NCI-H2196 (cell line): ENCODE results near the gene FGF11.

Experiments used
- DNase-seq: peaks from one replicate; lab custom pipeline; 2025; ENCODE audit not compliant: unreplicated experiment; lab: John Stamatoyannopoulos, UW

FGF11 gene

DNA sequence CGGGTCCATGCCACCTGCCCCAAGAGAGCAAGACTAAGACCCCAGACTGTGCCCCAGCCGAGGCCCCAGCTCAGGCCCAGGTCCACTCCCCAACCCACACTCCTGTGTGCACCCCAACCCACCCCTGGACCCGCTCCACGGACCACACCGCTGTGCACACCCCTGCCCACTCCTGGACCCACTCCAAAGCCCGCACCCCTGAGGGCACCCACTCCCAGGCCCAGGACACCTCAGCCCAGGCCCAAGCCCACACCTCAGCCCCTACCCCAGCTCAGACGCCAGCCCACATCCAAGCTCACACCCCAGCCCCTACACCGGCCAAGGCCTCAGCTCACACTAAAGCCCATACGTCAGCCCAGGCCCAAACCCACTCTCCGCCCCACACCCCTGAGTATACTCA lies 9.6 kb upstream of the FGF11 start:
- no peak for DNase-seq

DNA sequence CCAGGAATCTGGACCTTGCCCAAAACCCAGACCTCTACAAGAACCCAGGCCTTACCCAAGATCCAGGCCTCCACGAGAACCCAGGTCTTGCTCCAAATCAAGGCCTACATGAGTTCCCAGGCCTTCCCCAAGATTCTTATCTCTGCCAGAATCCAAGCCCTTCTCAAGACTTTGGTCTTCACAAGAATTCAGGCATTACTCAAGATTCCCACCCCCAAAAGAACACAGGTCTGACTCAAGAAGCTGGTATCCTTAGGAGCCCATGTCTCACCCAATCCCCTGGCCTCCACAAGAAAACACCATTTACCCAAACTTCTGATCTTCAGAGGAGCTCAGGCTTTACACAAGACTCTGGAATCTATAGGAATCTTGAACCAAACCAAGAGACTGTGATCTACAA lies 8.1 kb upstream of the FGF11 start:
- no peak for DNase-seq

- no peak for DNase-seq
Measured at GRCh38 chr17:7432296-7432695, 7.0 kb upstream of the FGF11 start.

DNA sequence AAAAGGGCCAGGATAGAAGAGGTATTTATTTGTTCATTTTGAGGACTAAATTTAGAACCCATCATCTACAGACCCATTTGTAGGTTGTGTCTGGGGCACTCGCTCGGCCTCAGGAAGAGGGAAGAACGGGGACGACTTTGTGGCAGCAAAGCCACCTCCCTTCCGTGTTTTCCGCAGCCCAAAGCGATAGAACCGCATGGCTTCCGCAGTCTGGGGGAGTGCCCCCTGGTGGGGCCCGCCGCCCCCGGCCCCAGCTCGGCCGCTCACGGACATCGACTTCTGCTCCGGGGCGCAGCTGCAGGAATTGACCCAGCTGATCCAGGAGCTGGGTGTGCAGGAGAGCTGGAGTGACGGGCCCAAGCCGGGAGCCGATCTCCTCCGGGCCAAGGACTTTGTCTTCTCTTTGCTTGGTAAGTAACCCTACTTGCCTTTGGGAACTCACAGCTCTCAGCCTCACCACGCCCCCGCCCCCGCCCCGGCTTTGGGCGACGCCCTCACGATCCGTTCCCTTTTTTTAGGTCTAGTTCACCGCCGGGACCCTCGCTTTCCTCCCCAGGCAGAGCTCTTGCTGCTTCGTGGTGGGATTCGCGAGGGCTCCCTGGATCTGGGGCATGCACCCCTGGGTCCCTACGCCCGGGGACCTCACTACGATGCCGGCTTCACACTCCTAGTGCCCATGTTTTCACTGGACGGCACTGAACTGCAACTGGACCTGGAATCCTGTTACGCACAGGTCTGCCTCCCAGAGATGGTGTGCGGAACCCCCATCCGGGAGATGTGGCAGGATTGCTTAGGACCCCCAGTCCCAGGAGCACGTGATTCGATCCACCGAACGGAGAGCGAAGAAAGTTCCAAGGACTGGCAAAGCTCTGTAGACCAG lies 3.4 kb upstream of the FGF11 start:
- peak; percentile 12 for DNase-seq

DNA sequence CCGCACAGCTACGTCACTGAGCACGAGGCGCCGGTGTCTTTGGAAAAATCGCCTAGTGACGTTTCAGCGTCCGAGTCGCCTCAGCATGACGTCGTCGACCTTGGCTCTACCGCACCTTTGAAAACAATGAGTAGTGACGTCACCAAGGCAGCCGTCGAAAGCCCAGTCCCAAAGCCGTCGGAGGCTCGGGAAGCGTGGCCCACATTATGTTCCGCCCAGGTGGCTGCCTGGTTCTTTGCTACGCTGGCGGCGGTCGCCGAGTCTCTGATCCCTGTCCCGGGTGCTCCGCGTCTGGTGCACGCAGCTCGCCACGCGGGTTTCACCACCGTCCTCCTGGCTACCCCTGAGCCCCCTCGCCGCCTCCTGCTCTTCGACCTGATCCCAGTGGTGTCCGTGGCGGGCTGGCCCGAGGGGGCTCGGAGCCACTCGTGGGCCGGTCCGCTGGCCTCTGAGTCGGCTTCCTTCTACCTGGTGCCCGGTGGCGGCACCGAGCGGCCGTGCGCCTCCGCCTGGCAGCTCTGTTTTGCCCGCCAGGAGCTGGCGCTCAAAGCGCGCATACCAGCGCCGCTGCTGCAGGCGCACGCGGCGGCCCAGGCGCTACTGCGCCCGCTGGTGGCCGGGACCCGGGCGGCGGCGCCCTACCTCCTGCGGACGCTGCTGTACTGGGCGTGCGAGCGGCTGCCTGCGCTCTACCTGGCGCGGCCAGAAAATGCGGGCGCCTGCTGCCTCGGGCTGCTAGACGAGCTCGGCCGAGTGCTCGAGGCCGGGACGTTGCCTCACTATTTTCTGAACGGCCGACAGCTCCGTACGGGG lies 2.5 kb upstream of the FGF11 start:
- DNase-seq = peak; percentile 81

DNA sequence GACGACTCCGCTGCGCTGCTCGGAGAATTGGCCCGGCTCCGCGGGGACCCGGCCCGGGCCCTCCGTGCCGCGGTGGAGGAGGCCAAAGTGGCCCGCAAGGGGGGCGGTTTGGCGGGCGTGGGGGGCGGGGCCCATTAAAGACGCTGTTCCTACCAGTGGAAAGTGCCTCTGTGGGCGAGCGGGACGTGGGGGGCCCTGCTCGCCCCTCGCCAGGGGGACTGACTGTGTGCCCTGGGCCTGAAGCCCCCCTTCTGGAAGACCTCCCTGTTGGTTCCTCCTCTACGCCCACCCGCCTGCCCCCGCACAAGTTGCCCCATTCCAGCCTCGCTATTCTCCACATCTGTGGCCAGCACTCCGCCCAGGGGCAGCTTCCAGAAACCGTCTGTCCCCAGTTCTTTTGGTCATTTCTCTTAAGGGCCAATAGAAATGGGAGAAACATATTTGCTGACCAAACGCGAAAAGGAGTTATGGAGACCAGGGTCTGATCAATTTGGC lies 1.9 kb upstream of the FGF11 start:
- DNase-seq = no peak

DNA sequence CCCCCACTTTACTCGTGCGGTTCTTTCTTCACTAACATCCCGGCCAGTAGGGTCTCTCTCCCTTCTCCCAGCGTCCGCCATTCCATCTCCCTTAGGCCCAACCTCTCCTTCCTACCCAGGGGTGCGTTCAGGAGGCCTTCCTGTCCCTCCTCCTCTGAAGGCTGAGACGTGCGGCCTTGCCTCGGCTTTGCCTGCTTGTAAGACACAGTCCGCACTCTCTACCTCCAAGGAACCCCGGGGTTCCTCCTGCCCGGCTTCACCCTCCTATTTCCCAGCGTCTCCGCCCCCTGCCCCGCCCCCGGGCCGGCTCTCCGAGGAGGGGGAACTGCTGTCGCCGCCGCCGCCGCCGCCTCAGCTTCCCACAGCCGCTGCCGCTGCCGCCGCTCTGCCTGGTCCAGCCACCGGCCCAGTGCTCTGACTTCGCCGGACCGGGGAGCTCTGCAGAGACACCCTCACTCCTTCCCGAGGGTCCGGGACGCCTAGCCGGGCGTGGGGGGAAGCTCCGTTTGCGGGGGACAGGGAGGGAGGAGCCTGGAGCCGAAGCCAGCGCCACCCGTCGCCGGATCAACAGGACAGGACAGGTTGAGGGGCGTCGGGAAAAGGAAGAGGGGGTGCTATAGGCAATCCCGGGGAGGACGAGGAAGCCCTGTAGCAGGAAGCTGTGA lies 1.2 kb upstream of the FGF11 start:
- no peak for DNase-seq

DNA sequence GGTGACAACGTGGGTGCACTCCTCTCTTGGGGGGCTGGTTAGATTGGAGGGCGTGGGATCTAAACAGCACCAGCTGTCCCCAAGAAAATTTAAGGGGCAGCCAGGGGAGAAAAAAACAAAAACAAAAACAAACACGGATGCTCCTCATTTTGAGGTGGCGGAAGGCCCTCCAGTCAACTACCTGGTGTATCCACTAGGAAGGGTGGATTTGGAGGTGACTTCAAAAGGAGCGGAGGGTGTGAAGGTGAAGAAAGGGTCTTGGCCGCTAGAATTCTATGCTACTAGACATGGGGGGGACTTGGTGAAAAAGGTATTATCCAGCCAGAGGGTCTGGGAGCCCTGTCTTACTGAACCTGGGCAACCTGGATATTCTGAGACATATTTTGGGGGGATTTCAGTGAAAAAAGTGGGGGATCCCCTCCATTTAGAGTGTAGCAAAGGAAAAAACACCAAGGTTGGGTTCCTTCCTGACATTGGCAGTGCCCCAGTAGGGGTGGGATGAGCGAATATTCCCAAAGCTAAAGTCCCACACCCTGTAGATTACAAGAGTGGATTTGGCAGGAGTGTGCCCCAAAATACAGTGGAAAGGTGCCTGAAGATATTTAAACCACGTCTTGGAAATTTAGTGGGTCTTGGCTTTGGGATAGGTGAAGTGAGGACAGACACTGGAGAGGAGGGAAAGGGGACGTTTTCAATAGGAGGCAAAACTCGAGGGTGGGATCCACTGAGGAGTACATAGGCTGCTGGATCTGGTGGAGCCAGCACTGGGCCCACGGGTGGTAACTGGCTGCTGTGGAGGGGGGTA lies 454 bp upstream of the FGF11 start:
- no peak for DNase-seq

DNA sequence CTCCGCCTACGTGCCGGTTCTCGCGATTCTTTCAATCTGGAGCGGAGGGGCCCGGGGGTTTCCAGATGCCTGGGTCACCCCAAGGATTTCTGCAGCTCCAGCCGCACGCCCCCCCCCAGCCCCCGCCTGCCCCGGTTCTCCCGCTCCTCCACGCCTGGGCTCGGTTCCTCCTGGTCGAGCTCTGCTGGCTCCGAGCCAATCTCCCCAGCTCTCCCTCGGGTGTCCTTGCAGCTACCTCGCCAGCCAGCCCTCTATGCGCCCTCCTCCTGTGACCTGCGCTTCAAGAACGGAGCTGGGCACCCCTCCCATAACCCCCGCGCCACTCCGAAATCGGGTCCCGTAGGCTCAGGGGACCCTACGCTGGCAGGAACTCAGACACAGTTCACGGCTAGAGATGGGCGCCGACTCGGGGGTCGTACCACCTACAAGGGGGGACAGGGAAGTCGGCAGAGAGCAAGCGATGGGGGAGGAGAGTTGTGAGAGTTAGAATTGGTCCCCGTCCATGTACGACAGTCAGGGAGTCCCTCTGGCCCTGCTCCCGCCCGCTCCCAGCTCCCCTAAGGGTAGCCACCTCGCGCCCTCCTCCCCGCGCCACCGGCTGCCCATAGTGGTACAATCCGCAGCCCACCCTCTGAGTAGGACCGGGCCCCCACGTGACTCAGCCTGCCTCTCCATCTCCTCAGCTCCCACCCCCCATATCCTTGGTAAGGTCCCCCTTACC lies 961 bp downstream of the FGF11 start:
- peak; percentile 4 for DNase-seq

DNA sequence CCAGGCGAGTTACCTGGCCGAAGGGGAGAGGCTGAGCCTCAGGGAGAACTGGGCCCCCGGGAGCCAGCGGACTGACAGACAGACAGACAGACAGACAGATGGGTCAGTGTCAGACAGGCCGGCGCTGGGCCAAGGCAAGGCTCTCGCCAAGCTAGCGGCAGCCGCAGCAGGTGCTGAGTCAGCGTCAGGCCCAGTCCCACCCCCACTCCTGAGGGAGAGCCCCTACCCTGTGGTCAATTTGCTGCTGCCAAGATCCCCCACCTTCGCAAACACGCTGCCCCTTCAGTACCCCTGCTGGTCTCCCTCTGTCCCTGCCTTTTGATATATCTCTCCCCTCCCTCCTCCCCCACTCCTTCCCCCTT lies 1.5 kb downstream of the FGF11 start:
- DNase-seq = no peak

DNA sequence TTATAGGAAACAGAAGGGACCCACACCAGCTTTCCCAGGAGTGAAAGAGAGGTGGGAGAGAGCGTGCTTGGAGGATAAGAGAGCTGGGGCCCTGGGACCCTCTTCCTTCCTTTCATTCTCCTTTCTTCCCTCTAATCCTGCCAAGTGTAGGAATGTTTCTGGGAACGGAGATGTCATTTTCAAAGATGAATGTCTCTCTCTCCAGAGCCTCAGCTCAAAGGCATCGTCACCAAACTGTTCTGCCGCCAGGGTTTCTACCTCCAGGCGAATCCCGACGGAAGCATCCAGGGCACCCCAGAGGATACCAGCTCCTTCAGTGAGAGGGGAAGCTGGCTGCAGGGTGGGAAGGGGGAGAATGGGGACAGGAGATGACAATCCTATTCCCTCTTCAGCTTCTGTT lies 2.0 kb downstream of the FGF11 start:
- no peak for DNase-seq

DNA sequence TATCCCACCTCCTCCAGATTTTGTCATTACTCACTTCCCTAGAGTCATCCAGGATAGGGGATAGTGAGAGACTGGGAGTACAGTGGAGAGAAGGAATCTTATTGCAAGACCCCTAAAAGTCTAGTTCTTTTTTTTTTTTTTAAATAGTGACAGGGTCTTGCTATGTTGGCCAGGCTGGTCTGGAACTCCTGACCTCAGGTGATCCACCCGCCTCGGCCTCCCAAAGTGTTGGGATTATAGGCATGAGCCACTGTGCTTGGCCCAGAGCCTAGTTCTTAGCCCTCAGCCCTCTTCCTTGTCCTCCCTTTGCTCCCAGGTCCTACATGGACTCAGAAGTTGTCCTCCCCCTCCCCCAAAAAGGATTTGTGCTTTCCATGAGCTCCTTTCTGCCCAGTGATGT lies 2.8 kb downstream of the FGF11 start:
- DNase-seq = no peak

- DNase-seq = no peak
Measured at GRCh38 chr17:7443499-7444485, 4.5 kb downstream of the FGF11 start.

DNA sequence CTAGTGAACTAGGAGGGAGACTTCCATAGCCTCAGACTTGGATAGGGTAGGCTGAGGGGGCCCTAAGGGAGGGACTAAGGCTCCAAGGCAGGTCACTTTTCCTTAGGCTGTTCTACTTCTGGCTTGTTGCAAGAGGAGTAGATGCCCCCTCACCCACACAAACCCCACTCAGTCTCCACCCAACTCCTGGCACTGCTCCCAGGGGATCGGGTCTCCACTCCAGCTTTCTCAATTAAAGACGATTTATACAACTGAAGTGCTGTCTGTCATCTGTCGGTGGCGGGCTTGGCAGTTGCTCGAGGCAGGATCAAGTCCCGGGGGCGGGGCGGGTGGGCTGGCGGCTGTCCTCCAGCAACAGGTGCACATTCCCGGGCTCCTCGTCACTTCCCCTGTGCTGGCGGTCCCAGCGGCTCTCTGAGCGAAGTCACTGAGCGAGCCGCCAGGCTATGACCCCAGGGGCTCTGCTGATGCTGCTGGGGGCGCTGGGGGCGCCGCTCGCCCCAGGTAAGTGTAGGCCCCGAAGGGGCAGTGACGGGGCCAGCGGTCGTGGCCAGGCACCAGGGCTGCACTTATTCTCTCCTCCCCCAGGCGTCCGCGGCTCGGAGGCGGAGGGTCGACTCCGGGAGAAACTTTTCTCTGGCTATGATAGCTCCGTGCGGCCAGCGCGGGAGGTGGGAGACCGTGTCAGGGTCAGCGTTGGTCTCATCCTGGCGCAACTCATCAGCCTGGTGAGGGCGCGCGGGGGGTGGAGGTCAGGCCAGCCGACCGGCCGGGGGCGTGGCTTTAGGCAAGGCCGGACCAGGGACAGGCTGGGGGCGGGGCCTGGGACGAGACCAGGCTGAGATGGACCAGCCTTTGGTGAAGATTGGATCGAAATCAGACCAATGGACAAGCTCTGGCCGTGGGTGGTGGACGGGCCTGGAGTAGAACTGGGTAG lies 5.6 kb downstream of the FGF11 start, which contains the start of gene CHRNB1:
Gene CHRNB1 (plus strand): TSS at position 380 of the 937 bp plus-strand sequence. CDS start 67 bp downstream, at position 447.
- peak; percentile 68 for DNase-seq

GRCh38 chr17:7445619-7445968 lies 6.3 kb downstream of the FGF11 start:
- peak; percentile 63 for DNase-seq

DNA sequence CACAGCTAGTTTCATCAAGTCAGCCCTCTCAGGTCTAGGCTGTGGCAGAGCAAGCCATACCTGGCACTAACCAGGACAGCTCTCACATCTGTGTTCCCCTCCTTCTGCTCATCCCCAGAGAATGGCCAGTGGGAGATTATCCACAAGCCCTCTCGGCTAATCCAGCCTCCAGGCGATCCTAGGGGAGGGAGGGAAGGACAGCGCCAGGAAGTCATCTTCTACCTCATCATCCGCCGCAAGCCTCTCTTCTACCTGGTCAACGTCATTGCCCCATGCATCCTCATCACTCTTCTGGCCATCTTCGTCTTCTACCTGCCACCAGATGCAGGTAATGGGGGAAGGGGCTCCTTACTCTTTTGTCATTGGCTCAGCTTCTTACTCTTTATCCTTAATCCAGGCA lies 9.1 kb downstream of the FGF11 start:
- no peak for DNase-seq

- no peak for DNase-seq
Measured at GRCh38 chr17:7459961-7460545, 20.7 kb downstream of the FGF11 start.
